ENCODE measurements around the gene CNTN5.
A peak's percentile ranks its signal among the peaks of the same experiment; 100 is the strongest.
"Not testable (repeated sequence)": the region's sequence is repeated elsewhere in the genome, so short reads cannot be mapped to it uniquely, and the experiment has no call there.

CNTN5 gene

DNA sequence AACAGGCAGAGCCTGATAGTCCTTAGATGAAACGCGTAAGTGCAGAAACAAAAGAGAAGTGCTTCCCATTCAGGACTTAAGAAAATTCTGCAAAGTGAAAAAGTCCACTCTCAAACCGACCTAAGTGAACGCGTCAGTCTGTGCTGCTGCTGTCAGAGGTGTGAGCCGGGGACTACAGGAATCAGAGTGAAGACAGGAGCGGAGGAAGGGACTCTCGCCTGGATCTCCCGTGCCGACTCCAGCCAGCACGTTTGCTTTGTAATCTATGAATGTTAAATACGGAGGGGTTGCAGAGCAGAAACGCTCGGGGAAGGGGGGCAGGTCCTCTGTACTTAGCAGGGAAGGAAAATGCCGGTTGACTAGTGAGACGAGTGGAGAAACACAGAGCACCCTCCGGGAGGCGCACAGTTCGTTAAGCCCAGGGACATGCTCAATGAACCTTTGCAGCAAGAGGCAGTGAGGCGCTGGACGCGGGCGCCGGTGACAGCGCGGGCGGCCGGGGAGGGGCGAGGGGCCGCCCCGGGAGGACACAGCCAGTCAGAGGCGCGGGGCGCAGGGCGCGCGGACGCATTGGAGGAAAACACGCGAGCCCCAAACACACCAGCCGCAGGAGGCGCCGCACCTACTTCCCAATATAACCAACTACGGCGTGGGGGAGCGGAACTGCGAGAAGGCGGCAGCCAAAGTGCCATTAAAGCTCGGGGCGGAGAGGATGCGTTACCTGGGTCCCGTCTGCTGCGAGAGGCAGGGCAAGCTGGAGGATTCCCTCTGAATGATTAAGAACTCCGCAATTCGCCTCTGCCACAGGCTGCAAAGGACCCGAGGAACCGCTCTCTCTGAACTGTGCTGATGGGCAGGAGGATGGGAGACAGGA is at the start of gene CNTN5:
Gene CNTN5, plus strand, starts transcription at position 598 of the 874 bp plus-strand sequence.
- DNase-seq = peak; percentile 10

DNA sequence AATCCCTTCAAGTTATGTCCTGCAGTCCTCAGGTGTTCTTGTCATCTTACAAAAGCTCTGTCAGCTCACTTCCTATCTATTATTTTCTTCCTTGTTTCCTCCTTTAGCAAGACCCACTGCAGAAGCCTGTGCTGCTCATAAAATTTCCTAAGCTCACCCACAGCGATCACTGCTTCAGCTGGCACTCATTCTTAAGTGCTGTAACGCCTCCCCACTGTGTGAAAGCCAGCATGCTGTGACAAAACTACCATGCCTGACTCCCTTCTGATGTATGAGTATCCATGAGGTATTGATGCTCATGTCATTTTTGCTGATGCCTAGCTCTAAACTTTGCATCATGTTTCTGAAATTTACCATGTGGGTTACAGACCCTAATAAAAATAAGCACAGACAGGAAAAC is 41.5 kb upstream of the CNTN5 start:
- no peak for DNase-seq

- no peak for DNase-seq
These were observed 4.9 kb upstream of the CNTN5 start for GRCh38 chr11:99015634-99016454.

DNA sequence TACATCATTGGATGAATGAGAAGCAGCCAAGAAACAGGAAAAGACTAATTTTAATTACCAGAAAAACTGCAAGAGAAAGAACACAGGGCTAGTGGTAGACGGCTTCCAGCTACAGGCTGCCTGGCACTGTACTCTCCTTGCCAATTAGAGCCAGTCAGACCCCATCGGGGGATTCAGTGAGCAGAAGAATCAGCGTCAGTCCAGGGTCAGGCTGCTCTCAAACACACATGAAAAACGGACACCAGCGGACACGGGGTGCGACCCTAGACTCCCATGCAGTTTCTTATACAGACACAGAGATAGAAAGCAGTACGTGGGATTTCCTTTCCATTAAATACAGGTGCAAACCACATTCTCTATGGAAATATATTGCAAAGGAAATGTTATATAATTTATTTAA is 1.1 kb upstream of the CNTN5 start:
- no peak for DNase-seq

DNA sequence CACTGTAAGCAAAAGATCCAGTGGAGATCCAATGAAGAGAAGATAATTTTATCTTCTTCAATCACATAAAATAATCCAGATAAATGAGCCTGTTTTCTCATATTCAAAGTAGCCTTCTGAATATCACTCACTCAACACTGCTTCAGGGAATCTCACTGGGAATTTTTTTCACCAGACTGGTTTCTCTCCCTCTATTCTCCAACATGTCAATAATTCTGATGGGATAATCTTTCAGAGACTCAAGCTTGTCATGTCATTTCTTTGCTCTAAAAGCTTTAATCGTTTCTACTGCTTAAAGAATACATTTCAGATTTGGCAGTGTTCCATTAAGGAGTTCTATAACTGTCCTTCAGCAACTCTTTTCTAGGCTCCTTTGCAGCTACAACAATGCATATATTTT is 16.3 kb downstream of the CNTN5 start:
- no peak for DNase-seq

DNA sequence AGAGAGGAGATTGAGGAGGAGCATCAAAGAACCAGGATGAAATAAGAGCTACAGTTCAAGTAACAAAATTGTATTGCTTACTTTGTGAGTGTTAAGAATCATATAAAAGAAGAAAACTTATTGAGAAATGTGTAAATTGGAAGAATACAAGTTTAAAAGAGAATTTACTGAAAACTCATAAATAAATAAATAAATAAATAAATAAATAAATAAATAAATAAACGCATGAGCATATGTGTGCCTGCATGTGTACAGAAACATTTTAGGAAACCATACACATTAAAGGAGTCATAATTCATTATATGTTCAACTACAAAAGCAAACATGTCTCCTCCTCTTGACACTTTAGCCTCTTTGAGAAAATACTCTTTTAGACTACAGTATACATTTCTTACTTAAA is 42.6 kb downstream of the CNTN5 start:
- no peak for DNase-seq

DNA sequence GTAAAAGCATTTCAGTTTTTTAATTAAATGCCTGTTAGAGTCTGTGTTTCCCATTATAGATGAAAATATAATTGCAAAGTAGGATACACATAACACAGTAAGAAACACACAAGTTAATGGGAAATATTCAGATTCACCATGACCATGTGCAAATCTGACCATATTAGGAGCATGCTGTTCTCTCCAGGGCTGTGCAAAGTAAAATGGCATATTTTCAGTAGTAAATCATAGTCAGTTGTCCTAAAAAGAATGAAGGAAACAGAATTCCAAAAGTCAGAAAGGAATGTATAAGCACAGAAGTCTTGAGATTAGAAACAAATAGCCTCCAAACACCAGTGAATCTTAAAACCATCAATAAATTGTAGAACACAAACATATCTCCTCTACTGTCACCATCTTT is 44.4 kb downstream of the CNTN5 start:
- no peak for DNase-seq

DNA sequence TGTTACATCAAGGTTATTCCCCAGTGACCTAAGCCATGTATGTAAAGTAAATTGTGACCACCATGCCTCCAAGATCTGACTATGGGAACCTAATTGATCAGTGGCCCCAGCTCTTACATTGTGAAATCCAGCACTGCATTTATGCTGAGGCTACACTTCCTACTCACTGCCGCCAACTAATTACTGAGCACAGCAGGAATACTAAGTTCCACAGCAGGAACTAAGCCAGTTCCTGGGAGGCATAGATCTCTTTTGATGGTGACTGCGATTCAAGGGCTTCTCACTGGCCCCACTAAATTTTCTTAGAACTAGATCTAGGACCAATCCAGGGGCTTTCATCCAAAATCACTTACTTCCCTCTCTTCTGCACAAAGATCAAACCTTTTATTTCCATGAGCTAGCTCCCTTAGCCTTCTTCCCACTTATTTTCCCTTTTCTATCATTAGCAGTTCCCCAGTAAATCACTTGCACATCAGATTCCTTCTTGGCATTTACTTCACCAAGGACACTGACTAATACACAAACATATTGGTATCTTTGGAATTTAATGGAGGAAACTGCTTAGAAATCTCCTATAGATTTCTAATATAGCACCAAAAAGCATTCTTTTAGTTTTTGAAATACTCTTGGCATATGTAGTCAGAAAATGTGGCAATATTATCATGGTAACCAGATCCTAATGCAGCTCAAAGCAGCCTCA is 46.0 kb downstream of the CNTN5 start:
- no peak for DNase-seq

- no peak for DNase-seq
These were observed 48.1 kb downstream of the CNTN5 start for GRCh38 chr11:99068832-99069231.

DNA sequence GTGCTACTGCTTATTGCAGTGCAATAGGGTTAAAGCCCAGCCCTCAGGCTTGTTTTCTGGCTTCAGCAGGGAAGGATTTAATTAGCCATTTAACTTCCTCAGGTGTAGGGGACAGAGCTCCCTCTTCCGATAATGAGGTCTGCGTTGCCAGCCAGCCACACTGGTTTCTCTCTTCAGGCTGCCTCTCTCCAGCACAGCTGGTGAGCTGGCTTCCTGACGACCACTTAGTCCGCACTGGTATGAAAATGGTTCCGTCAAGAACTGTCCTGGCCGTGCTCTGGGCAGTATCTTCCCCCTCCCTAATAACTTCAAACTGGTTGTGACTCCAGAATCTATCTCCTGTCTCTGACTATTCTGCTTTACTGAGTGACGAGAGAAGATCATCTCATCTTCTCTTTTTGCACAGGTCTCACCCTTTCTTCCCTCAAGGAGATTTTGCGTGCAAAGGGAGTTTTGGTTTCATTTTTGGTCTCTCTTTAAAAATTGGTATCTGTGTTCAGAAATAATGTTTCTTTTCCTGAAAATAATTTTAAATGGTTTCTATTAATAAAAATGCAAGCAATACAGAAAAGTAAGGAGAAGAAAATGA is 49.2 kb downstream of the CNTN5 start:
- DNase-seq = no peak

DNA sequence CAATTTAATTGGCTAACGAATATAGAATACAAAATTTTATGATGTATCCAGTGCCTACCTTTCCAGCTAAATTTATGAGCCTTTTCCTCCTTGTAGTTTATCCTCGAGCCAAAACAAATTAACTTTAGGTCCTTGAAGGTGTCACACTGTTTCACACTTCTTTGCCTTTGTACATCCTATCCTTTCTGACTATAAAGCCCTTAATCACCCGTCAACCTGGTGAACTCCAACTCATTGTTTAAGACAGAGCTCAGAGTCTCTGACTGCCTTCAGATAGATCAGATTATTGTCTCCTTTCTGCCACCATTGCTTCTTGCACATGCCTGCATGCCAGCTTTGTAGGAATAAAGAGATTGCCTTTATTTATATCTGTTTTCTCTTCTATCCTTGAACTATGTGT is 58.8 kb downstream of the CNTN5 start:
- no peak for DNase-seq

- no peak for DNase-seq
These were observed 59.4 kb downstream of the CNTN5 start for GRCh38 chr11:99080154-99080553.

GRCh38 chr11:99098258-99098657 is 77.5 kb downstream of the CNTN5 start:
- no peak for DNase-seq

DNA sequence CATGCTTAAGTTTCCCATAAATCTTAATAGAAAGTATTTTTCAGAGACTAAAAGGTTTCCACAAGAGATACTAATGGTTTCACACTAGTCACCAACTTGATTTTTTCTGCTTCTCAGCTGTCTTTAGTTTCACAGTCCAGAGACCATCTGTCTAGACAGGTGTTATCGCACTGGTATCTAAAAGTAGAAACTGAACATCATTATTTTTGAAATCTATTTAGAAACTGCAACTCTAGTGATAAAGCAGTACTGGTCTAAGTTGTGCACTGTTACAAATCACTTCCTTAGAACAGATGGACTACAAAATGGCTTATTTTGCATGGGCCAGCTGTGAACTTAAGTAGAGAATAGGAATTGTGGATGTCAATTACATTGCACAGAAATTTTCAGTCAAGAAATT is 78.0 kb downstream of the CNTN5 start:
- no peak for DNase-seq

GRCh38 chr11:99117603-99118002 is 96.9 kb downstream of the CNTN5 start:
- no peak for DNase-seq

DNA sequence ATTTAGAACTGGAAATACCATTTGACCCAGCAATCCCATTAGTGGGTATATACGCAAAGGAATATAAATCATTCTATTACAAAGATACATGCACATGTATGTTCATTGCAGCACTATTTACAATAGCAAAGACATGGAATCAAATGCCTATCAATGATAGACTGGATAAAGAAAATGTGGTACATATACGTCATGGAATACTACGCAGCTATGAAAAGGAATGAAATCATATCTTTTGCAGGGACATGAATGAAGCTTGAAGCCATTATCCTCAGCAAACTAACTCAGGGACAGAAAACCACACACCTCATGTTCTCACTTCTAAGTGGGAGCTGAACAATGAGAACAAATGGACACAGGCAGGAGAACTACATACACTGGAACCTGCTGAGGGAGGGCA is 113.1 kb downstream of the CNTN5 start:
- DNase-seq = not testable (repeated sequence)

- DNase-seq = no peak
These were observed 114.8 kb downstream of the CNTN5 start for GRCh38 chr11:99135508-99135907.

DNA sequence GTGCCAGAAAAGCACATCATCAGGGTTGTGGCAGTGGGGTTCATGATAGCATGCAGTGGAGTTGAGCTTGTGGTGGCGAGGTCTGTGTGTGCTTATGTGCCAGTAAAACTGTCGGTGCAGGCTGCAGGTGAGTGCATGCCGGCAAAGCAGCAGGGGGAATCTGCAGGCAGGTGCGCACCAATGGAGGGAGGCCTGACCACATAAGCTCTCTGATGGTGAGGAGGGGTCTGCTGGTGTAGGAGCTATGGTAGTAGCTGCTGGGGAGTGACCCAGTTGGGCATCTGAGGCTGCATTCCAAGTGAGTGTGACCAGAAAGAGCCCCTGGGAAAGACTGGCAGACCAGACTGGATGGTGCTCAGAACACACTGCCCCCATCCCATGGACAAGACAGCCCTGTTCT is 121.5 kb downstream of the CNTN5 start:
- DNase-seq = no peak

GRCh38 chr11:99148352-99148751 is 127.6 kb downstream of the CNTN5 start:
- no peak for DNase-seq

DNA sequence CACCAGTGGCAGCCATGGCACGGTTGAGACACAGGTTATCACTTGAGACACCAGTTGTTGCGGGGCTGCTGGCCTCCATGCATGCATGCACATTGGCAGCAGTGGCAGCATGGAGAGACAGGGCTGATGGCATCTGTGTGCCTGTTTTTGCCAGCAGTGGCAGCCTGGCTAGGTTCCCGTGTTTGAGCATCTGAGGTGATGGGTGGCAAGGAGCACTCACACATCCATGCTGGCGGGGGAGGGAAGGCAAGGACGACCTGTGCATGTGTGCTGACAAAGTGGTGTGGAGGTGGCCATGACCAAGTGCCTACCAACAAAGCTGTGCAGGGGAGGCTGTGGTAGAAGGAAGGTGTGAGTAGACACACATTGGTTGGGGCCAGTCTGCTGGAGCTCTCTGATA is 133.5 kb downstream of the CNTN5 start:
- no peak for DNase-seq

- DNase-seq = no peak
These were observed 139.7 kb downstream of the CNTN5 start for GRCh38 chr11:99160447-99160846.

DNA sequence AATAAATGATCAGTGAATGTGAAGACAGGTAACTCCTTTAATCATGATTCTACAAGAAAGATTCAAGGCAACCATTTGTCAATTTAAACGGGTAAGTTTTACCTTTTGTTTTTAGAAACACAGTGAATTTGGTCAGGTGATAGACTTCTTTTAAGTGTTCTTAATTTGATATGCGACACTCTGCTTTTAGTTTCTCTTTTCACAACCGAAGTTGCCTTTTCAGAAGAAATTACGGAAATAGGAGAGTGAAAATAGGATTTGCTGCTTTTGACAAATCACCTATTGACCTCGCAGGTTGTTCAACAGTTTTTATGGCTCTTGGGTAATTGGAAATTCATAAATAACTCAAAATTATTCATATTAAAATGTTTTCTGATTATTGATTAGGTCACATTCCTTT is 142.1 kb downstream of the CNTN5 start:
- no peak for DNase-seq

DNA sequence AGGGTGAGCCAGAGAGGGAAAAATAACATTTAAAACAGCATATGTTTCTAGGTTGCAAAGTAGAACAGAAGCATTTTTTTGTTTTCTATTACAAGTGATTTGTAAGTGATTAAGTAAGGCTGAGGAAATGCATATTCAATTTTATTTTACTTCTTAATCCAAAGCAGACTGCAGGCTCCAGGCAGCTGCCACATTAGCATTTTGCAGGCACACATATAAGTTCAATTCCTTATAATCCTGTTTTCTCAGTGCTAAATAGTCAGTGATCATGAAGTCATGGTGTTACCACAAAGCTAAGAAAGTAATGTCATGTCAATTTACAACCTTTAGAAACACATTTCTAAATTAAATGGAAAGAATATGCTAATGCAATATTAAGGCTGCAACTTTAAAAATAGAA is 149.8 kb downstream of the CNTN5 start:
- DNase-seq = no peak
